Measurements from ENCODE around the gene ZNF225.

DNA sequence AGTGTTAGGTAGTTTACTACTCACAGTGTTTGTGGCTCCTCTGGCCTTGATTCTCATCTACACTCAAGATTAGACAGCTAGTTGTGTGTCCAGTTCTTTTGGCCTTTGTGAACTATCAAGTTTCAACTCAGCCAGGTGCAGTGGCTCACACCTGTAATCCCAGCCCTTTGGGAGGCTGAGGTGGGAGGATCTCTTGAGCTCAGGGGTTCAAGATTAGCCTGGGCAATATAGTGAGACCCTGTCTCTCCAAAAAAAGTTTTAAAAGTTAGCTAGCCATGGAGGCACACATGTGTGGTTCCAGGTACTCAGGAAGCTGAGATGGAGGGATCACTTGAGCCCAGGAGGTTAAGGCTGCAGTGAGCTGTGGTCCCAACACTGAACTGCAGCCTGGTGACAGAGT lies 67.8 kb downstream of the ZNF225 start:
- no peak for TF ChIP-seq CTCF (IDR thresholded peaks at IDR 0.05)
- TF ChIP-seq POLR2A (IDR thresholded peaks at IDR 0.05): no peak
- no peak for TF ChIP-seq EP300 (IDR thresholded peaks at IDR 0.05)

Data from tibial nerve (tissue), 4 donors.